ENCODE results near the gene CHD6.

Gene CHD6

DNA sequence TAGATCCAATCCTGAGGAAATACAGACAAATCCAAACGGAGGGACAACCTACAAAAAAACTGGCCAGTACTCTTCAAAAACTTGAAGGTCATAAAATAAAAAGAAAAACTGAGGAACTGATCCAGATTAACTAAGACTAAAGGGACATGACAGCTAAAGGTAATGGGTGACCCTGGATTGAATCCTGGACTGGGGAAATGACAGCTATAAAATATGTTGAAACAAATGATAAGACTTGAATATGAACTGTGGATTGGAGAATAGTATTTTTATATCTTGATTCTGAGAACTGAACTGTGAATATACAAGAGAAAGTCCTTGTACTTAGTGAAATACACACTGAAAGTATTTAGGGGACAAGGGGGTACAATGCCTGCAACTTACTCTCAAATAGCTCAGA lies 154.6 kb downstream of the CHD6 start:
- no peak for DNase-seq (ENCODE audit: low read depth)

DNA sequence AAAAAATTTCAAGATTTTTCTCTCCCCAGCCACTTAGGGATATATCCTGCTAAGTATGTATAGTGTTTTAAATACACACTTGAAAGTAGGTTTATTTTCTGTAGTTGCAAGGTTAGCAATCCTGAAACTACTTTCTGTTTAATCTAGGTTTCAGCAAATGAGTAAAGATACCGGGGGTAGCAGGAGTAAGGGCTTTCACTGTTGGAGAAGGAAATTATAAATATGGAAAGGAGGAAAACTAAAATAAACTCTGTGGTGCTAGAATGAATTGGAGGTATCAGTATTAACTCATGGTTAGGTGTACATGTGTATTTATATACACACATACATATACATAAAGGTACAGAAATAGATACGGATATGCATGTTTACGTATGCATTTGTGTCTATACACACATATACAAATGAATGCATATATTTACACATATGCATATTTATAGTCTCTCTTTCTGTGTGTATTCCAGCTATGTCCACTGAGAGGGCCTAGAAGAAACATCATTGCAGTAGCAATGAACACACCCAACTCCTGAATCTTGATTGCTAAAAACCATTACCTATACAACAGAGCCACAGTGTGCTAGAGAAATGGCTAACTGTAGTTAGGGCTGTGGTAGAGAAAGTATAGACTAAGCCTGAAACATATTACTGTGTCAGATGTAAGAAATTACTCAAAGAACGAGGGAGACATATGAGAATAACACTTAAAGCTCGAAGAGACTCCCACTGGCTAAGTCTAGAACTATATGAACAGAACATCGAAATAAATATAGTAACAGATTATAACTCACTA lies 155.6 kb downstream of the CHD6 start:
- no peak for DNase-seq (ENCODE audit: low read depth)

DNA sequence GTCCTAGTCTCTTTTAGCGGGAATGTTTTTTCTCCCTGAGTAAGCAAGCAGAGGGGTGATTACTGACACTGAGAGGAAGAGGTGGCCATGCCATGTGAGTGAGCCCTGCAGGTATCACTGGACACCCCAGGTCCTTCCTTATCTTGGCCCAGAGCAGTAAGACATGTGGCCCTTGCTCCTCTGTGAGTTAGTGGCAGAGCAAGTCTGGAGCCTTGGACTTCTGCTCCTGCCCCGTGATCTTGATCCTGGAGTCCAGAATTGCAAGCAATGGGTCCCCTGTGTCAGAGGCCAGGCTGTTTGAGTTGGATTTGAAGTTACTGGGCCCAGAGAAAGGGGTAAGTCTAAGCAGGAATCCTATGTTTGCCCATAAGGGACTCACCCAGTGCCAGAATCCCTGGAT lies 159.4 kb downstream of the CHD6 start:
- DNase-seq (ENCODE audit: low read depth): no peak

DNA sequence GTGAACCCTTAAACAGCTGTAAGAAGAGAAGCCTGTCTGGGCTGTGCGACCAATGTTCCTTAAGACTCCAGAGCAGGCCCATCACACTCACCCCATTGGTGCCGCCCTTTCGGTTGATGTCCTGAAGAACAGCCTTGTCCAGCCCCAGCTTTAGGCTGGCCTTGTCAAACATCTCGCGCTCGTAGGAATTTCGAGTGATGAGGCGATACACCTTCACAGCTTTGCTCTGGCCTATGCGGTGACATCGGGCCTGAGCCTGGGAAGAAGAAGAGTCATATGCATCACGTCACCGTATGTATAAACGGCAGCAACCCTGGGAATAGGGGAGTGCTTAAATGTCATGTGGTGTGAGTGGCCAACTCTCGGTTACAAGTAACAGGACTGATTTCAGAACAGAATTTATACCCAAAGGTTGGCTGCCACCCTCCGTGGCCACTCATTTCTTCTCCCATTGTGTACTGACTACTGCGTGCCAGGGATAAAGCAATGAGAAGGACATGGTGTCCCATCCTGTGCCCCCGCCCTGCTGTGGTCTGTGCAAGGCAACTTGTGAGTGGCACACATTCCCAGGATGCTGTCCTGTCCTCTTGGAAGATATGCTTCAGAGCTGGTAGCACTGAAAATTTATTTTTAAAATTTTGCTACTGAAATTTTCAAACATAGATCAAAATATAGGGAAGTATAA lies 160.9 kb downstream of the CHD6 start:
- no peak for DNase-seq (ENCODE audit: low read depth)

- DNase-seq (ENCODE audit: low read depth): no peak
Observed at GRCh38 chr20:41456351-41456750, 161.8 kb downstream of the CHD6 start.

DNA sequence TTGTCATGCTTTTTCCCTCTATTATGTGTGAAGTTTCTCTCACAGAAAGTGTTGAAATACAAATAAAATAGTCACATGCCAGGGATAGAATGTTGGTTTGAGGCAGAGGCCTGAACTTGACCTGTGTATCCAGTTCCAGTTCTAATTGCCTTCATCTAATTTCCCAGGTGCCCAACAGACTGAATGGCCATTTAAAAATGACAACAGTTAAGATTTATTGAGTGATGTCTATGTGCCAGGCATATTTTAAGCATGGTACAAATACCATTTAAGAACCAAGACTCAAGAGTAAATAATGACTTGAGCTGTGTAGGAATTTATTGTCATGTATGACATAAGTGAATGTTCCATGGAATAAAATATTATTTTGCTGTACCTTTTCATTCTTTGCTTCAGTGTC lies 163.9 kb downstream of the CHD6 start:
- no peak for DNase-seq (ENCODE audit: low read depth)

- DNase-seq (ENCODE audit: low read depth): no peak
Observed at GRCh38 chr20:41453010-41453950, 164.9 kb downstream of the CHD6 start.

GRCh38 chr20:41452226-41452625 lies 166.0 kb downstream of the CHD6 start:
- no peak for DNase-seq (ENCODE audit: low read depth)

DNA sequence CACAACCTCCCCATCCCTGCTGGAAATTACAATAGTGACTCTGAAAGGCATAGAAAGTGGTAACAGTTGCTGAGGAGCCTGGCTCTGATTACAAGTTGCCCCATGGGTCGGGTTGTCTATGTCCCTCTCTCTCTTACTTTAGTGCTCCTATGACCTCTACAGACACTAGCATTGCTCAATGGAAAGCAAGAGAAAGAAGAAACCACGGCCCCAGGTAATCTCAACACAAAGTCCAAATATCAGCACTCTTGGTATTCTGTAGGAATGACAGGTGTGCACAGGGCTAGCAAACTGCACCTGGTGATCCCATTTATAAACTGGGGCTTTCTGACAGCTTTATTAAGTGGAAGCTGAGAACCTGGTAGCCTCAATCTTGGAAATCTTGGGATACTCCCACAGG lies 171.2 kb downstream of the CHD6 start:
- DNase-seq (ENCODE audit: low read depth): no peak

DNA sequence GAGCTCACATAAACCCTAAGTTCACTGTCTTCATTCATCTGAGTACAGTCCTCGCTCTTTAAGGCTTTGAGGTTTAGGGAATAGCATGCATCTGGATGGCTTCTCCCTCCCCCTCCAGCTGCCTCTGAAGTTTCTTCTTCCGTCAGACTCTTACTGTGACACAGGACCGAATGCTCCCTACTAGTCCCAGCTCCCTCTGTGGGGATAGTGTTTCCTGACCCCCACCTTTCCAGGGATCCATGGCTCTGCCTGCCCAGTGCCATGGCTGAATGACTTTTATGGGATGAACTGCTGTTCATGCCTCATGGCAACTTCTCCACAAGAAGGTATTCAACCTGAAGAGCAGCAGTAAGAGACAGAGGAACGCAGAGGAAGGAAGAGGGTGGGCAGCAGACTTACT lies 171.7 kb downstream of the CHD6 start:
- DNase-seq (ENCODE audit: low read depth): no peak

GRCh38 chr20:41444821-41445220 lies 173.4 kb downstream of the CHD6 start:
- no peak for DNase-seq (ENCODE audit: low read depth)

GRCh38 chr20:41443691-41444090 lies 174.5 kb downstream of the CHD6 start:
- DNase-seq (ENCODE audit: low read depth): no peak

- DNase-seq (ENCODE audit: low read depth): no peak
Observed at GRCh38 chr20:41440882-41441281, 177.3 kb downstream of the CHD6 start.

GRCh38 chr20:41437836-41438235 lies 180.3 kb downstream of the CHD6 start:
- no peak for DNase-seq (ENCODE audit: low read depth)

GRCh38 chr20:41436679-41437078 lies 181.5 kb downstream of the CHD6 start:
- DNase-seq (ENCODE audit: low read depth): no peak

DNA sequence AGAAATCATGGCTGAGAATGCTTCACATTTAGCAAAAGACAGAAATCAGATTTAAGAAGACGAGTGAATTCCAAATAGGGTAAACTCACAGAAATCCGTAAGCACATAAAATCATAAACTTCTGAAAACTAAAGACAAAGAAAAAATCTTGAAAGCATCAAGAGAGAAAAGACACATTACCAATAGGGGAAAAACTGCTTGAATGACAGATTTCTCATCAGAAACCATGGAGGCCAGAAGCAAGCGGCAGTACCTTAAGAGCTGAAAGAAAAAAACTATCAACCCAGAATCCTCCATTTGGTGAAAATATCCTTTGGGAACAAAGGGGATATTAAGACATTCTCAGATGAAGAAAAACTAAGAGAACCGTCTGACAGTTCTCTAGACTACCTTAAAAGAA lies 185.0 kb downstream of the CHD6 start:
- no peak for DNase-seq (ENCODE audit: low read depth)

DNA sequence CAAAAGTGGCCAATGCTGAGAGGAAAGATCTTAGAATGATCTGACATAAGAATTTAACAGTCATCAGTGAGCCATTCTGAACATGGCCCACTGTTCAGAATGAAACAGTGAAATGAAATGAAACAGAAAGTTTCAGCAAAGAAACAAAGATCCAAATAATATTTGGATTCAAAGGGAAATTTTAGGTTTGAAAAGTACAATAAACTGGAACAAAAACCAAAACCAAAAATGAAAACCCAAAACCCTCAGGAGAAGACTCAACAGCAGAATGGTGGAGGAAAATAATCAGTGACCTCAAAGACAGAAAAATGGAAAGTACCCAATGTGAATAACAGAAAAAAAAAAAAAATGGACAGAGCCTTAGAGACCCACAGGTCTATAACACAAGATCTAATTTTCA lies 185.4 kb downstream of the CHD6 start:
- DNase-seq (ENCODE audit: low read depth): no peak

DNA sequence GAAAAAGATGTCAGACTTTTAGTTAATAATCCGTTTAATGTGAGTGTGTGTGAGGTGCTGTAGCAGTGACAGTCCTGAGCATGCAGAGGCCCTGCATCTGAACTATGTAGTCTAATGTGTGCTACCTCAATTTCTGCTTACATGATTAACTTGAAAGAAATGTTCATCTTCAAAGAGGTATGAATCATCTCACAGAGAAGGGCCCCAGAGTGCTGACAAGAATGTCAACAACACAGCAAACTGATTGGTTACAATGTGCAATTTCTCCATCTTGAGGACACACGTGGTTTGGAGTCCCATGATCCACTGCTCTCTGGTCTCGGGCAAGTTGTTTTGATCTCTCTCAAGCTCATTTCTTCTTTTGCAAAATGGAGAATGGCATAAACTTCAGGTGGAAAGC lies 189.9 kb downstream of the CHD6 start:
- no peak for DNase-seq (ENCODE audit: low read depth)

- DNase-seq (ENCODE audit: low read depth): no peak
Observed at GRCh38 chr20:41427833-41428232, 190.3 kb downstream of the CHD6 start.

DNA sequence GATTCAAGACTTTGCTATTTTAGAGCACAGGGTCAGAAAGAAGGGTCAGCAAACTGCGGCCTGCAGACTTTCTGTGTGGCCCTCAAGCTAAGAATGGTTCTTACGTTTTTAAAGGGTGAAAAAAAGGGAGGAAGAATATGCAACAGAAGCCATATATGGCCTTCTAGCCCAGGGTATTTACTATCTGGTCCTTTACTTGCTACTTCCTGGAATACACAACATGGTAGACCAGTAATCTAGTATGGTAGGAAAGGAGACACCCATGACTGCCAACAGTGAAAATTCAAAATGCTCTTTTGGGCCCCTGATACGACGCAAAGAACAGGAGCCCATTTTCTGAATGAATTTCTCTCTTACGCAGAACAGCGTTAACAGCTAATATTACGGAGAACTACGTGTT lies 191.2 kb downstream of the CHD6 start:
- no peak for DNase-seq (ENCODE audit: low read depth)

DNA sequence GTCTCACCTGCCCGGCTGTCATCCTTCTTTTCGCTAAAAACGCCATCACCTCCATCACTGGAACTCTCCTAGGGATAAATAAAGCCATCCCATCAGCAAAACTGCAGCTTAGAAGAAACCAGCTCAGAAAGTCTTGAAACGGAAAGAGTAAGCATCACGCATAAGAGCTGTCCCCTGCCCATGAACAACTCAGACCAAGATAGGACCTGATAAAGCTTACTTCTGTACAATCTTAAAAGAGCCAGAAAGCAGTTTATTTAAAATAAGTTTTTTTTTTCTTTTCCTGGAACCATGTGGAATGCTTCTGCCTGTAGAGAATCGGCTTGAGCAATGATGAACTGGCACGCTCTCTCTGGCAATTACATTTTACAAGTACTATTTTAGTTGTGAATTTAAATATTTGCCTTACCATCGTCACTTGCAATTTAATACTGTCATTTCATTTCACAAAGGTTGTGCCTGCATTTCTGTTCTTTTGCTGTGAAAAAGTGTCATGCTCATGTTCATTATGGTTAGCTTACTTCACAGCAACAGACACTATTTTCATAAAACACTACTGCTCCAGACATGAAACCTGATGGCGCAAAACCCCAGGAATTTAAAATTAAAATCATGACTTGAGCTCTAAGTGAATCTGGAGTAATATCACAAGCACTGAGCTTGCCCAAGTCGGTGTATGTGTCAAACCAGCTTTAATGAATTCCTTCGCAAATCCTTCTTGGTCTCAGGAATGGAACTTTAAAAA lies 191.9 kb downstream of the CHD6 start:
- no peak for DNase-seq (ENCODE audit: low read depth)

All from stimulated activated CD8-positive, alpha-beta memory T cell treated with anti-CD3 and anti-CD28 coated beads, Interleukin-15, amount 100 ng/mL, for 24 hours (primary cell).